ENCODE results near the gene TRIM60.
"Not testable (repeated sequence)": the region's sequence is repeated elsewhere in the genome, so short reads cannot be mapped to it uniquely, and the experiment has no call there.

The TRIM60 gene

GRCh38 chr4:165031436-165032211 lies at the start of gene TRIM60:
Gene TRIM60, plus strand, starts transcription at chr4:165031999. Its CDS starts 8,074 bp downstream, at chr4:165040073.
- DNase-seq: no peak

- DNase-seq: peak in 1 of 3 experiments; percentile 42
These were observed 42.3 kb upstream of the TRIM60 start for GRCh38 chr4:164989471-164989870.

- not testable (repeated sequence) for DNase-seq
These were observed 41.0 kb upstream of the TRIM60 start for GRCh38 chr4:164990786-164991185.

GRCh38 chr4:164996123-164996522 lies 35.7 kb upstream of the TRIM60 start:
- DNase-seq: not testable (repeated sequence)

- peak in 2 of 3 experiments; percentile 27 to 36 for DNase-seq
These were observed 34.5 kb upstream of the TRIM60 start for GRCh38 chr4:164997324-164997723.

GRCh38 chr4:164997941-164998340 lies 33.9 kb upstream of the TRIM60 start:
- no peak for DNase-seq

- DNase-seq: peak in 1 of 3 experiments; percentile 29
These were observed 33.2 kb upstream of the TRIM60 start for GRCh38 chr4:164998526-164999080.

- not testable (repeated sequence) for DNase-seq
These were observed 29.8 kb upstream of the TRIM60 start for GRCh38 chr4:165001957-165002356.

- DNase-seq: no peak
These were observed 26.4 kb upstream of the TRIM60 start for GRCh38 chr4:165005352-165005925.

- peak in 1 of 3 experiments; percentile 84 for DNase-seq
These were observed 25.3 kb upstream of the TRIM60 start for GRCh38 chr4:165006456-165006855.

- DNase-seq: no peak
These were observed 24.9 kb upstream of the TRIM60 start for GRCh38 chr4:165006886-165007285.

GRCh38 chr4:165009493-165010227 lies 22.1 kb upstream of the TRIM60 start:
- no peak for DNase-seq

- DNase-seq: no peak
These were observed 21.3 kb upstream of the TRIM60 start for GRCh38 chr4:165010487-165010886.

- no peak for DNase-seq
These were observed 20.8 kb upstream of the TRIM60 start for GRCh38 chr4:165010991-165011390.

- no peak for DNase-seq
These were observed 20.4 kb upstream of the TRIM60 start for GRCh38 chr4:165011403-165011802.

- no peak for DNase-seq
These were observed 18.1 kb upstream of the TRIM60 start for GRCh38 chr4:165013691-165014090.

- peak in 1 of 3 experiments; percentile 5 for DNase-seq
These were observed 14.8 kb upstream of the TRIM60 start for GRCh38 chr4:165016971-165017370.

- DNase-seq: not testable (repeated sequence)
These were observed 11.8 kb upstream of the TRIM60 start for GRCh38 chr4:165019995-165020394.

GRCh38 chr4:165025782-165026181 lies 6.0 kb upstream of the TRIM60 start:
- not testable (repeated sequence) for DNase-seq

- no peak for DNase-seq
These were observed 3.9 kb upstream of the TRIM60 start for GRCh38 chr4:165027762-165028402.

- DNase-seq: no peak
These were observed 16.4 kb downstream of the TRIM60 start for GRCh38 chr4:165048170-165048569.

GRCh38 chr4:165052627-165053026 lies 20.8 kb downstream of the TRIM60 start:
- no peak for DNase-seq

GRCh38 chr4:165053645-165054044 lies 21.8 kb downstream of the TRIM60 start, which contains the start of gene TRIM75:
Gene TRIM75, plus strand, starts transcription at chr4:165053866. Its CDS starts 5,282 bp downstream, at chr4:165059148.
- no peak for DNase-seq

Data from NCI-H1417 (cell line).